Endothelial cell of umbilical vein (primary cell): ENCODE data around the gene UBE2E1.

Source experiments
- CTCF ChIP-seq, 2 donors: IDR thresholded peaks; 1 replicate in 1 of 2; 2 replicates in 1 of 2; pipeline ENCODE4 v1.5.1; 2011; ENCODE audit warnings: low read length in 2 of 2, mild to moderate bottlenecking in 2 of 2, moderate library complexity in 2 of 2, control low read depth in 1 of 2, inconsistent platforms in 1 of 2, low read depth in 1 of 2; ENCODE audit not compliant: insufficient read depth in 1 of 2; ENCODE audit errors: extremely low read depth in 1 of 2
- EZH2 ChIP-seq: IDR thresholded peaks from 2 replicates; pipeline ENCODE4 v1.6.1; 2012; ENCODE audit warnings: borderline replicate concordance, low read depth, mild to moderate bottlenecking, moderate library complexity, low read length, inconsistent platforms; ENCODE audit not compliant: severe bottlenecking
- POLR2A ChIP-seq: IDR thresholded peaks from 2 replicates; pipeline ENCODE4 v1.6.1; 2012; ENCODE audit warnings: low read depth, mild to moderate bottlenecking, control low read depth, low read length
- POLR2AphosphoS5 ChIP-seq: IDR thresholded peaks from 2 replicates; pipeline ENCODE4 v1.6.1; 2012; ENCODE audit warnings: low read depth, mild to moderate bottlenecking, control low read depth, low read length, moderate library complexity; ENCODE audit not compliant: insufficient read depth

- TF ChIP-seq CTCF (IDR thresholded peaks at IDR 0.05; ENCODE audit: extremely low read depth in 1 of 2, insufficient read depth in 1 of 2, low read depth in 1 of 2, low read length in 2 of 2) (no peak), POLR2A (no peak), EZH2 (no peak), POLR2AphosphoS5 (no peak)
Measured at GRCh38 chr3:23800731-23801130, 5.0 kb upstream of the UBE2E1 start.
